Suppressor macrophage (primary cell): Measurements from ENCODE around the gene LRRN4.

Experiments used
- DNase-seq, 4 experiments: peaks; one replicate each; pipeline ENCODE4 v3.0.0-alpha.2; 2020 to 2022
- total RNA-seq, 17 experiments: gene quantifications; one replicate each; lab custom pipeline; 2026; ENCODE audit warnings: mixed read lengths in 6 of 17, inconsistent platforms in 3 of 17; lab: John Stamatoyannopoulos, UW

LRRN4 gene
- total RNA-seq: 0 to 2.2 (median 0) reads per million in 17 experiments

DNA sequence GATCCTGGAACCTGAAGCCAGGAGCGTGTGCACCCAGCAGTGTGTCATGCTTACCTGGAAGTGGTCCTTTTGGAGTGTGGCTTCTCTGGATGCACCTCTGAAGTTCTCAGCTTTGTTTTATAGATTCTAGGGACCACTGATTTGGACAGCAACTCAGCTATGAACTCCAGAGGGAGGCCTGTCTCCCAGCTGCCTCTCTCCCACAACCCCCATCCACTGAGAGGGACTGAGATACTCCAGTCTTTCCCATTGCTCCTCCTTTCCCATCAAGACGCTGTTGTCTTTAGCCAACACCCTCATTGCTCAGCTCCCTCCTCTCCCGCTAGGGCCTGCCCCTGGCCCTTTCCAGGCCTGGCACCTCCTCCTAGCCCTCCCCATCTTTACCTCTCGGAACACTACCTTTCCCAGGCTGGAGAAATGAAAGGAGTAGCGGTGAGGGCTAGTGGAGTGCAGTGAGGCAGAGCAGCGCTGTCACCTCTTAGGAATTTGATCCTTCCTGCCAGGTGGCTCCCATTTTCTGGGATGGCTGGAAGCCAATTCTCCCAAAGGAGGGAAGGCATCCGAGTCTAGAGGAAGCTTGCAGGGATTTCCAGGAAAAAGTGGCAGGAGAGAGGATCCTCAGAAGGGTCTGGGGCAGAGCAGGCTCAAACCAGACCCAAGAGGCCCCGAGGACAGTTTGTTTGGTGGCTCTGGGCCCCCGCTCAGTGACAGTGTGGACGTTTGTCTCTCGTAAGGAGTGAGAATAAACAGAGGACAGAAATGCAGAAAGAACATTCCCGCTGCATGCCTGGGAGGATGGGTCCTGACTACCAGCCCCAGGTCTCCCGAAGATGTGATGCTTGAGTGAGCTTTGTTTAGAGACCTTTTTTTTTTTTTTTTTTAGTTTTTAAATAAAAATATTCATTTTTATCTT, at the start of gene LRRN4:
Gene LRRN4 (minus strand): TSS at position 285 of the 913 bp plus-strand sequence. CDS start 1,261 bp downstream, outside the sequence.
- no peak for DNase-seq

DNA sequence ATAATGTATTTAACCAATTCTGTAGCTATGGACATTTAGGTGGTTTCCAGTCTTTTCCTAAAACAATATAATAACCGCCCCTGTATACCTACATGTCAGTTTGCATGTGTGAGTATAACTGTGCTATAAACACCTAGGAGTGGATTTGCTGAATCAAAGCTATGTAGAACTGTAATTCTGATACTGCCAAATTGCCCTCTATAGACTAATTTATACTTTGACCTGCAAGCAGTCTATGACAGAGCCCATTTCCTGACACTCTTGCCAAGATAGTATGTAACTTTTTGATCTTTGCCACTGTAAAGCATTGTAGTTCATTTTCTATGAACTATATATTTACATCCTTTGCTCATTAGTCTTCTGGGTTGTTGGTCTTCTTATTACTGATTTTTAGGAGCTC, 49.4 kb upstream of the LRRN4 start:
- DNase-seq: no peak

DNA sequence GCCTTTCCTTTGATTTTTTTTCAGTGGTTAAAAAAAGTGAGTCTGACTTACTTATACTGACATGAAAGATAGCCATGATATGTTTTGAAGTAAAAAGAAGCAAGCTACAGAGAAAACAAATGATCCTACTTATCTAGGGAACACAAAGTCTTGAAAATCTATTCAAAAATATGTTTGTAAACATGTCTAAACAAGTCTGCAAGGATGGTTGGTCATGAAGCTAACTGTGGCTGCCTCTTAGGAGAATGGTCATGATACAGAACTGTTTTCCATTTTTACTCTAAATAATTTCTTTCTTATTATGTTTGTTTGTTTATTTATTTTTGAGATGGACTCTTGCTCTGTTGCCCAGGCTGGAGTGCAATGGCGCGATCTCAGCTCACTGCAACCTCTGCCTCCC, 47.5 kb upstream of the LRRN4 start:
- DNase-seq: no peak

DNA sequence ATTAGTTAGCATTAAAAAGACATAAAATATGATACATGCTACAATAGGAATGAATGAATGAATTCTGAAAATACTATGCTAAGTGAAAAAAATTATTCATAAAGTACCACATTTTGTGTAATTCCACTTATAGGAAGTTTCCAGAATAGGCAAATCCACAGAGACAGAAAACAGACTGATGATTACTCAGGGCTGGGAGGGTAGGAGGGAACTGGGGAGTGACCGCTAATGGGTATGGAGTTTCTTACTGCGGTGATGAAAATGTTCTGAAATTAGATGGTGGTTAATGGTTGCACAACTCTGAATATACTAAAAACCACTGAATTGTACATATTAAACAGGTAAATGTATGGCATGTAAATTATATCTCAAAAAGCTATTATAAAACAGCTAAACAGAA, 46.4 kb upstream of the LRRN4 start:
- DNase-seq: peak; percentile 23 to 55 (median 36)

DNA sequence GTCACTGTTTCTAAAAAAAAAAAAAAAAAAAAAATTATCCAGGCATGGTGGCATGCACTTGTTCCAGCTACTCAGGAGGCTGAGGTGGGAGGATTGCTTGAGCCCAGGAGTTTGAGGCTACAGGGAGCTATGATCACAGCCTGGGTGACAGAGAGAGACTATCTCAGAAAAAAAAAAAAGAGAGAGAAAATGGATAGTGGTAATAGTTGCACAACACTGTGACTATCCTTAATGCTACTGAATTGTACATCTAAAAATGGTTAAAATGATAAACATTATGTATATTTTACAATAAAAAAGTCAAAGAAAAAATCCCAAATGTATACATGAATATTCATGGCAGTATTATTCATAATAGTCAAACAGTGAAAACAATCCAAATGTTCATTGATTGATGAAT, 46.0 kb upstream of the LRRN4 start:
- no peak for DNase-seq

DNA sequence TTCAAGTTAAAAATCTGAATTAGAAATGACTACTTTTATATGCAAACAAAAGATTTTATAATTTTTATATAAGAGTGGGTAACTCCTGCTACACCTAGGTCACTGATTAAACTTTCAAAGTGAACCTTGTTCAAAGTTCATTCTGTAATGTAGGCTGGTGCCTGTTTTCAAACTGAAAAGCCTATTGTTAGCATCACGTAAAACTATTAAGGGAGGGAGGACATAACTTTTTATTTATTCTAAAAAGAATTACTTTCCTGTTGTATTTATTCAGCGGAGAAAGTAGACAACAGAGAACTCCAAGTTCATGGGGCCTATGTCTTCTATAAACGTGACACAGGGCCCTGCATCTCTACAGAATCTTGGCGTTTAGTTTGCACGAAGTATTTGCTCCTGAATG, 41.5 kb upstream of the LRRN4 start:
- no peak for DNase-seq

DNA sequence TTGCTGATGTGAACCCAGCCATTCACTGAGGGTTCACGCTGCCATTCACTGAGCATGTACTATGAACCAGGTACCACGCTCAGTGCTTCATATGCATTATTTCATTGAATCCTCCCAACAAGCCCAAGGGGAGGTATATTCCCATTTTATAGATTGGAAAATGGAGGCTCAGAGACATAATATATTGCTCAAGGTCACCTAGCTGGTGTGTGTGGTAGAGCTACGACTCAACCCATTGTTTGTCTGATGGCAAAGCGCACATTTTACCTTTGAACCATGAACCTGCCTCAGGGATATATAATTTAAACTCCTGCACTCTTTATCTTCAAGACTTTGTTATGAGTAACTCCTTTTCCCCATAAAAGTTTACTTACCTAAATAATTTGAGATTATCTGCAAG, 40.7 kb upstream of the LRRN4 start:
- DNase-seq: no peak

DNA sequence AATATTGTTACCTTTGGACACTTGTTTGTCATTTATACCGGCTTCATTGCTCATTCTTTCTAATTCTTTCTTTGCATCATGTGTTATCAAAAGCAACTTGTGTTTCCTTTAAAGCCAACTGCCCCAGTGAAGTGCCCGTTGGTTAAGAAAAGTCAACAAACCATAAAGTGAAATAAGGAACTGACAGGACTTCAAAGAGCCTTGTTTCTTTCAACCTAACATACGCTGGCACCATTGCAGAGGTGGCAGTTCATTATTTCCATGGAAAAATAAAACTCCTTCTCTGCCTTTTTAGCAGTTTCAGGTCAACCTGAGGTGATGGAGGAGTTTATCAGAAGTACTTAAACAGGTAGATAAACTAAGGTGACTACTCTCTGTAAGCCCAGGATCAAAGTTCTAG, 40.2 kb upstream of the LRRN4 start:
- no peak for DNase-seq

DNA sequence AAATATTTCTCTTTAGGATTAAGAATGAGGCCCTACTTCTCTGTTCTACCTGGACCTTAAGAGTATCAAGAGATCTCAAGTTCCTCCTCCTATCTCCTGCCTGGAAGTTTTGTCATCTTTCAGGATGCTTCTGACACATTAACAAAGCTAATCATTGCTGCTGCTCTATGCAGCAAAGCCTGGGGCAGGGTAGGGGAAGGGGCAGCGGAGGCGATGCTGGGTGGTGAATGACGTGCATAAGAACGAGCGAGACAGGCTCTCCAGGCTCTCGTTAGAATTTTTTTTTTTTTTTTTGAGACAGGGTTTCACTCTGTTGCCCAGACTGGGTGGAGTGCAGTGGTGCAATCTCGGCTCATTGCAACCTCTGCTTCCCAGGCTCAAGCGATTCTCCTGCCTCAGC, 37.8 kb upstream of the LRRN4 start:
- DNase-seq: no peak

DNA sequence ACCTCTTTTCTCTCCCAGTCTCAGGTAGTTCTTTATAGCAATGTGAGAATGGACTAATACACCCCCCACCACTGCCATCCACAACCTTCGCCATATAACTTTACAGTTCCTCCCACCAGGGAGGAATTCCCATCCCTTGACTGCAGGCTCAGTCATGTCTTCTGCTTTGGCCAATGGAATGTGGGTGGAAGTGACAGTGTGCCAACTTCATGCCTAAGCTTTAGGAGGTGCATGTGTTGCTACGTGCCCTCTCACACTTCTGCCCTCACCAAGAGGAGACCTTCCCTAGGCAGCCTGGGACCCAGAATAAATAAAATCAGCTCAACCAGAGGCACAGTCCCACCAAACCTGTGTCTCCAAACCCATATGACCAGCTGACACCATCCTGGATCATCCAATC, 33.0 kb upstream of the LRRN4 start:
- DNase-seq: no peak

DNA sequence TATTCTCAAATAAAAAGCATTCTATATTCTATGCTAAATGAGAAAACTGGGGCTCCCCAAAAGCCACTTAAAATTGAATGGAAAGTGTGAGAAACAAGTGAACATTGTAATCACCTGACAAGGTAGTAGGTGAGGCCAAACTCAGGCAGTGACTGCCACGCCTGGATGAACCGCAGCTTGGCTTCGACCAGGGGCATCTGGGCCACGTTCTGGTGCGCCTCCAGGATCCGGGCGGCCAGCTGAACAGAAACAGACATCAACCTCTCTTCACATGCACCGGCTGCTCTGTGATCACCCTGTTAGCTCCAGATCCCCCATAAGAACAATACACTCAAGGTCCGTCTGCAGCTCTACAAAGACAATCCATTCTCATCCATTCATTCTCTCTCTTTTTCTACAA, 30.1 kb upstream of the LRRN4 start:
- DNase-seq: no peak

DNA sequence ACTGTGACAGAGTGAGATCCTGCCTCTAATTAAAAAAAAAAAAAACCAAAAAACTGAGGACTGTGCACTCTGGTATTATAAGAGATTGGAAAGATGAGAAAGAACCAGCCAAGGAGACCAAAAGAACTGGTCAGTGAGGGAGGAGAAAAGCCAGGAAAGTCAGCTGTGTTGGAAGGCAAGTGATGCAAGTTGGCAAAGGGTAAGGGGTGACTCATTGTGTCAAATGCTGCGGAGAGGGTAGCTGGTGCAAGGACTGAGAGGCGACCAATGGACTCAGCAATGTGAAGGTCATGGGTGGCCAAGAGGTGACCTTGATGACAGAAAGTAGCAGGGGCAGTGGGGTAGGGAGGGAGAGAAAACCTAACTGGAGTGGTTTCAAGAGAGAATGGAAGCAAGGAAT, 27.4 kb upstream of the LRRN4 start:
- peak in 3 of 4 experiments; percentile 30 to 44 (median 37) for DNase-seq

DNA sequence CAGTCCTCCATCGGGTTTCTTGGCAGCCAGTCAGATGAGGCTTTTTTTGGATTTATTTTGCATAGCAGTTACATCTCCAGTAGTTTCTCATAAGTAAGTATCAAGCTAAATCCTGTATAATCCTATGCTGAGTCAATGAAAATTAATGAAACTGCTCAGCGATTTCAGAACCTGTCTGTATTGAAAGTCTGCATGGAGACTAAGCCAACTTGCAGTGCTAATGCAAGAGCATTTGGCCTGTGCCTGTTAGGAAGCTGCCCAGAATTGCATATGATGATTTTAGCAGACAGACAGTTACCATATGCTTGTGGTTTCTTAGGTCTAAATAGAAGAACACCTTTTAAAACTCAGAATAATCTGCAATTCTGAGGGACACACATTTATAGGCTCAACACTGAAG, 25.2 kb upstream of the LRRN4 start:
- DNase-seq: no peak

DNA sequence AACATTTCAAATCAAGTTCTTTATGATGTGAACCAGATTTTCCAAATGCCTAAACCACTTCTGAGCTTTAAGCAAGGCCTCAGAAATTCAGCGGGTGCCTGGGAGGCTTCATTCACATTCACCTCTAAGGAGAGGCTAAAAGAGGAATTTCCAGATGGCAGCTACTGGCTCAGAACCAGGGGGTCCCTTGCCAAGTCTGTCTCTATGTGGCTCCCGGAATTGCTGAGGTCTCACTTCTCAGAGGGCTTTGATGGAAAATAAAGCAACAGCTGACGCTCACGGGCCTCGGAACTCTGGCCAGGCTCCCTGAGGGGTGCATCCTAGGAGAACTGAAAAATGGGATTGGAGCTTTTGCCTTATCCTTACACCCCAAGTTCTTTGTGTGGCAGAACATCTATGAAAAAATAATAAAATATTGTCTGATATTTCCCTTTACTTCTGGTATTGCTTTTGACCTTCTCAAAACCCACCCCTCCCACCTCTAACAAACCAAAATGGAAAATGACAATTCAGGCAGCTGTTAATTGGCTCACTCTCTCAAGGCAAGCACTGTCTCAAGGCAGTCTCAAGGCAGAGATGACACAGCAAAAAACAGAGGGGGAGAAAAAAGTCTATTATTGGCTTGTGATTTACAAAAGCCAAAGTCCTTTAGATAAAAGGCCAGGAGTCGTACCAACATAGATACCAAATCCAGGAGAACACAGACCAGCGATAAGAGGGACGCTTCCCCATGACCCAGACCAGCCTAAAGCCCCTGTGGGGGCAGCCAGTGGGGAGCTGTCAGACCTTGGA, 21.8 kb upstream of the LRRN4 start:
- DNase-seq: no peak

DNA sequence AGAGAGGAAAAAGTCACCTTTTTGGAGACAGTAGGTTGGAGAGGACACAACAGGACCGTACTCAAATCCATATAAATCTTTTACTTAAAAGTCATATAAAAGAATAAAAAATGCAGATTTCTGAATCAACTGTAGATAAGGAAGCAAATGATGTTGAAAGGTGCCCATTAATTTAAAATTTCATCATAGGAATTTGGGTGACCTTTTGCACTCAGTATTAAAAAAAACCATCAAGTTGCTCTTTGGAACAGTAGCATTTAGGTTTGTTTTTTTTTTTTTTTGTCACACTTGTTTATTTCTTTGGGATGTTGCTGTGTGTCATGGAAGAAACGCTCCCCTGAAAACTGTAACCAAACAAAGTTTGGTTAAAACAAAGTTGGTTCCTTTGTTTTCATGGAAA, 20.9 kb upstream of the LRRN4 start:
- no peak for DNase-seq

DNA sequence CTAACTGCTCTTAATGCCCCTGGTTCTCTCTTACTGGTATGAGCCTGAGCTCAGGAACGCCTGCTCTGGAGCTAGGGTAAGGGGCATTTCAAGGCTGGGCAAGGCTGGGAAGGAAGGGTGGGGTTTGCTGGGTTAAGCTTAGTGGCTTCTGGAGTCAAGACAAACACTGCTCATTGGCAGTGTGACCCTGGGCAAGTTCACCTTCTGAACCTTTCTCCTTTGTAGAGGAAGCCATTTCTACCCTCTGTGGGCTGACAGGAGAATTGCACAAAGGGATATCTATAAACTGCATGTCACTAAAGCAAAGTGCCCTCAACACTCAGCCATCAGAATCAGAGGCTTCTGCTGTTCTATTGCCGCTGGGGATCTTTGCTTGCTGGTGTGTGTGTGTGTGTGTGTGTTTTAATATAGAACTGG, 20.3 kb upstream of the LRRN4 start:
- DNase-seq: peak in 3 of 4 experiments; percentile 16 to 30 (median 20)

DNA sequence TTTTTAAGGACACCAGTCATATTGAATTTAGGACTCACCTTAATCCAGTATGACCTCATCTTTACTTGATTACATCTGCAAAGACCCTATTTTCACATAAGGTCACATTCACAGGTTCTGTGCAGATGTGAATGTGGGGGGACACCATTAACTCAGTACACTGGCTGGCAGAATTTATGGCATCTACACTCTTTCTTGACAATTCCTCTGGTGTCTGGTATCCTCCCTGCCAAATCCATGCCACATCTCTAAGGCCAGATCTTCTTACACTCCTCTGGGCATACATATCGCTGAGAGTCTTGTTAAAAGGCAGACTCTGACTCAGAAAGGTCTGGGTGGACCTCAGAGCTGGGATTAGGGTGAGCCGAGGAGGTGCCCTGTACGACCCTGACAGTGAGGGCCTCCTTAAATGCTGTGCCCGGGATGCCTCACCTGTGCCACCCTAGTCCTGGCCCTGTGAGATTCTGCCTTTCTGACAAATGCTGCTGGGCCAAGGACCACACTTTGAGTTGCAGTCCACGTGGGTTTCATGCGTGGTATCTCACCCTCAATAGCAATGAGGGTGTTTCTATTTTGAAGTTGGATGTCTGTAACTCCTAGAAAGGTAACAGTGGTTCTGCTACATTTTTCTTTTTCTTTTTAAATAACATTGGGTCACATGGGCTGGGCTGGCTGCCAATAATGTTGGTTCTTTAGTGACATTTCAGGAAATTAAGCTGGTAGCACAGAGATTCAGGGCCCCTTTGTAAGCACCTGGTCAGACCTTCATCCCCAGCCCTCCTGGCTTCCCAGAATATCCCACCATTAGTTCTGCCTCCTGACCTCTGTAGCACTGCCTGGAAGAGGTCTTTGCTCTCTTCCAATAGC, 17.2 kb upstream of the LRRN4 start:
- no peak for DNase-seq

DNA sequence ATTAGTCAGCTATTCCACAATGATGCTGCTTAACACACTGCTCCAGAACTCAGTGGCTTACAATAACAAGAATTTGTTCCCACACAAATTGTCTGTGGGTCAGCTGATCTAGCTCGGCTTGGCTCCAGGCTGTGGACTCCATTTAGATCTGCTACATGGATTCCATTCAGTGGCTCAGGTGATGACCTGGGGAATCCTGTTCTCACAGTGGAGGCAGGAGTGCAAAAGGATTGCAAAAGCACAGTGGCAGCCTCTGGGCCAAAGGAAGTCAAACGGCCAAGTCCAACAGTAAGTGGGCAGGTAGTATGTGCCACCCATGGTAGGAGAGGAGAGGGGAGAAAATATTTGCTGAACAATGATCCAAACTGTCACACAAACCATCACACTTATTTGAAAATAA, 15.8 kb upstream of the LRRN4 start:
- DNase-seq: no peak

DNA sequence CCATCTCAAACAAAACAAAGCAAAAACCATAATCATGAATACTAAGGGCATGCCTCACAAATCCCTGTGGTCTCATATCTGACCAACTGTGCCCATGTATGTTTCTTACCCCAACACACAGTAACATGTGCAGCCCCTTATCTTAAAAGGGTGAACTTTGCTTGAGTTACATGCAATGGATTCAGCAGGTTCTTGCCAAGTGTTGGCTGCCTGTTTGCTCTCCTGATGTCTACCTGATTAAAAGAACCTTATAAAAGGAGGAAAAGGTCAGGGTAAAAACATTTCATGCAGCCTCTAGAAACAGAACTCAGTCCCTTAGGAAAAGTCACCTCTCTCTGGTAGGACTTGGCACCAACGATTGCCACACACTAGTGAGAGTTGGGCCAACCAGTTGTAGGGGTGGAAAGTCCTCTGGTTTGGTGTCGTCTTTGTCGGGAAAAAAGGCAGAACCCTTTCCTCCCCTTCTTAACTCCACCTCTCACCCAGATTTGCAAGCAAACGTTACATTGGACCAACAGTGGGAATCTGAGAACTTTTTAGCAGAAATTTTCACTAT, 14.0 kb upstream of the LRRN4 start:
- no peak for DNase-seq

DNA sequence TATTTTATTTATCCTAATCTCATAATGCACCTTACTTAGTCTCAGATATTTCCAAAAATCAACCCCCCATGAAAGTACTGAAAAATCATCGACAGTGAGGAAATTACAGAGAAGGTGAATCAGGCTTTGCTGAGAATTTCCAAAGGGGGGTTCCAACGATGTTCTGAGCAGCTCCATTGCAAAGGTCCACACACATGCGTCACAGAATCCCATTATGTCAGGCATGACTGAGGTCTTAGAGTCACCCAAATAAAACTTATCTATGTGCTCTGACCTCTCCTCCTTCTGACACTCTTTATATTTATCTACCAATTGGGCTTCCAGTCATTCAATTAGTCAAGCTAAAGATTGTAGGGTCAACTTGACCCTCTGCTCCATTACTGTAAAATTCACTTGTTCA, 12.7 kb upstream of the LRRN4 start:
- DNase-seq: no peak

DNA sequence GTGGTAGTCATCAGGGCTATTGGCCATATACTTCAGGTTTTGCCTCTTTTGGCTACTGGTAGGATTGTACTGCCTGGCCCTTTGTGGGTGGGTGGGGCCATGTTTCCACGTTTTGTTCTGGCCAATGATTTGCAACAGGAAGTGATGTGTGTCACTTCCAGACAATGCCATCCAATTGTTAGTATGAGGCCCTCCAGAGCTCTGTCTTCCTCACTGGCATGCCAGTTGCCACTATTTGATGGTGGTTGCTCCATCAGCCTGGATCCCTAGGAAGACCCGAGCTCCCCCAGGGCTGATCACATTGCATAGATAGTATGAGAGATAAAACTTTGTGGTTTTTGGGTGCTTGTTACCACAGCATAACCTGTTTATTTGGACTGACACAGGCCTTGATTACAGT, 7.7 kb upstream of the LRRN4 start:
- no peak for DNase-seq

DNA sequence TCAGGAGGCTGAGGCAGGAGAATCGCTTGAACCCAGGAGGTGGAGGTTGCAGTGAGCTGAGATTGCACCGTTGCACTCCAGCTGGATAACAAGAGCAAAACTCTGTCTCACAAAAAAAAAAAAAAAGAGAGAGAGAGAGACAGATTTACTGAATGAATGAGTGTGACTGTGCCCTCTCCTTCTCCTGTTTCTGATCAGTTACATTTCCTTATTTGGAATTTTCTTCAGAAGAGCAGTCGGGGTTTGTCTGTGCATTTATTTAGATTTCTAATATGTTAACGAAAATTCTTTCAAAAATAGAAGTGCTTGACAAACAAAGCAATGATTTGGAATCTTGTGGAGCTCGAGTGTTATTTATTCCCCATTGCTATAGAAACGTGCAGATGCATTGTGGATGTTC, 6.4 kb upstream of the LRRN4 start:
- DNase-seq: no peak
